Type B pancreatic cell (in vitro differentiated cells): ENCODE measurements around the gene MUC5B. TPM values are rescaled to one million over a fixed set of nuclear protein-coding genes. Genes with fewer than 3 reads are reported as not detected.

Experiments used
- DNase-seq: peaks from one replicate; pipeline ENCODE4 v3.0.0; 2021; ENCODE audit warnings: mixed read lengths; ENCODE audit not compliant: unreplicated experiment; ENCODE audit errors: extremely low spot score
- H3K27ac Mint-ChIP-seq: 2 replicates; pipeline ENCODE4 v1.8.0; 2021; ENCODE audit warnings: mild to moderate bottlenecking, mixed read lengths
- H3K27me3 Mint-ChIP-seq: 2 replicates; pipeline ENCODE4 v1.8.0; 2021; ENCODE audit warnings: mixed read lengths
- H3K36me3 Mint-ChIP-seq: 2 replicates; pipeline ENCODE4 v1.8.0; 2021; ENCODE audit warnings: mixed read lengths
- H3K4me1 Mint-ChIP-seq: one replicate; pipeline ENCODE4 v1.8.0; 2021; ENCODE audit warnings: mixed read lengths; ENCODE audit not compliant: unreplicated experiment
- H3K4me3 Mint-ChIP-seq: 2 replicates; pipeline ENCODE4 v1.8.0; 2021; ENCODE audit warnings: mild to moderate bottlenecking, mixed read lengths
- H3K9me3 Mint-ChIP-seq: 2 replicates; pipeline ENCODE4 v1.8.0; 2021; ENCODE audit warnings: mixed read lengths
- CTCF ChIP-seq: fragments of 200-600 bp; sonication (generic); conservative IDR thresholded peaks from 2 replicates; pipeline ENCODE4 v1.5.0; 2021; ENCODE audit warnings: antibody characterized with exemption, mild to moderate bottlenecking
- total RNA-seq: library from RNA; stranded (reverse); gene quantifications from 2 replicates; pipeline ENCODE4 v1.2.1, GENCODE V29; 2021; ENCODE audit warnings: low replicate concordance

The MUC5B gene
- total RNA-seq, 1 donor from 2014 or later = 2.0 TPM

GRCh38 chr11:1288426-1289151 lies 65.7 kb downstream of the MUC5B start:
- H3K4me3 Mint-ChIP-seq = no peak overlapping the region
- TF ChIP-seq CTCF = no peak
- DNase-seq = no peak
- no peaks in the 10 kb centered on the region for H3K9me3 Mint-ChIP-seq
- H3K27me3 Mint-ChIP-seq = no peaks in the 10 kb centered on the region
- no peaks in the 10 kb centered on the region for H3K4me1 Mint-ChIP-seq
- no peak overlapping the region for H3K27ac Mint-ChIP-seq
- peaks cover 6% of the 10 kb centered on the region for H3K36me3 Mint-ChIP-seq

GRCh38 chr11:1289211-1289935 lies 66.5 kb downstream of the MUC5B start:
- no peak for DNase-seq
- Mint-ChIP-seq H3K36me3 (peaks cover 5% of the 10 kb centered on the region), H3K27ac (no peak overlapping the region), H3K4me1 (no peaks in the 10 kb centered on the region), H3K9me3 (no peaks in the 10 kb centered on the region), H3K4me3 (no peak overlapping the region), H3K27me3 (no peaks in the 10 kb centered on the region)
- no peak for TF ChIP-seq CTCF

- H3K4me1 Mint-ChIP-seq = no peaks in the 10 kb centered on the region
- no peaks in the 10 kb centered on the region for H3K9me3 Mint-ChIP-seq
- TF ChIP-seq CTCF = no peak
- H3K4me3 Mint-ChIP-seq = no peak overlapping the region
- H3K27me3 Mint-ChIP-seq = no peaks in the 10 kb centered on the region
- no peak overlapping the region for H3K27ac Mint-ChIP-seq
- no peak for DNase-seq
- peaks cover 5% of the 10 kb centered on the region for H3K36me3 Mint-ChIP-seq
These were observed 67.5 kb downstream of the MUC5B start for GRCh38 chr11:1290052-1291040.

GRCh38 chr11:1291295-1292017 lies 68.6 kb downstream of the MUC5B start:
- Mint-ChIP-seq H3K36me3 (peaks cover 4% of the 10 kb centered on the region), H3K27ac (no peak overlapping the region), H3K4me1 (no peaks in the 10 kb centered on the region), H3K9me3 (no peaks in the 10 kb centered on the region), H3K27me3 (no peaks in the 10 kb centered on the region), H3K4me3 (no peak overlapping the region)
- TF ChIP-seq CTCF = no peak
- DNase-seq = no peak

- no peak for DNase-seq
- Mint-ChIP-seq H3K27me3 (no peaks in the 10 kb centered on the region), H3K36me3 (no peaks in the 10 kb centered on the region), H3K27ac (no peak overlapping the region), H3K4me1 (no peaks in the 10 kb centered on the region), H3K4me3 (no peak overlapping the region), H3K9me3 (no peaks in the 10 kb centered on the region)
- no peak for TF ChIP-seq CTCF
These were observed 69.3 kb downstream of the MUC5B start for GRCh38 chr11:1292018-1292643.
